Measurements from ENCODE around the gene THEM5. TPM values are rescaled to one million over a fixed set of nuclear protein-coding genes. Genes with fewer than 3 reads are reported as not detected.
"Not testable (repeated sequence)": the region's sequence is repeated elsewhere in the genome, so short reads cannot be mapped to it uniquely, and the experiment has no call there.

THEM5 gene
- not detected for total RNA-seq
- not detected for polyA plus RNA-seq
- long read RNA-seq, donor 1: 0 reads
- long read RNA-seq, donor 2: 0 reads

GRCh38 chr1:151853411-151853943 is at the start of gene THEM5:
Gene THEM5, minus strand, starts transcription at chr1:151853712. Its CDS starts 147 bp downstream, at chr1:151853565.
- no peak within 1 kb of the TSS for H3K4me3 ChIP-seq
- no peaks in the 10 kb centered on the region for H3K4me1 ChIP-seq
- TF ChIP-seq, protein P1, sequence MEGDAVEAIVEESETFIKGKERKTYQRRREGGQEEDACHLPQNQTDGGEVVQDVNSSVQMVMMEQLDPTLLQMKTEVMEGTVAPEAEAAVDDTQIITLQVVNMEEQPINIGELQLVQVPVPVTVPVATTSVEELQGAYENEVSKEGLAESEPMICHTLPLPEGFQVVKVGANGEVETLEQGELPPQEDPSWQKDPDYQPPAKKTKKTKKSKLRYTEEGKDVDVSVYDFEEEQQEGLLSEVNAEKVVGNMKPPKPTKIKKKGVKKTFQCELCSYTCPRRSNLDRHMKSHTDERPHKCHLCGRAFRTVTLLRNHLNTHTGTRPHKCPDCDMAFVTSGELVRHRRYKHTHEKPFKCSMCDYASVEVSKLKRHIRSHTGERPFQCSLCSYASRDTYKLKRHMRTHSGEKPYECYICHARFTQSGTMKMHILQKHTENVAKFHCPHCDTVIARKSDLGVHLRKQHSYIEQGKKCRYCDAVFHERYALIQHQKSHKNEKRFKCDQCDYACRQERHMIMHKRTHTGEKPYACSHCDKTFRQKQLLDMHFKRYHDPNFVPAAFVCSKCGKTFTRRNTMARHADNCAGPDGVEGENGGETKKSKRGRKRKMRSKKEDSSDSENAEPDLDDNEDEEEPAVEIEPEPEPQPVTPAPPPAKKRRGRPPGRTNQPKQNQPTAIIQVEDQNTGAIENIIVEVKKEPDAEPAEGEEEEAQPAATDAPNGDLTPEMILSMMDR (IDR thresholded peaks at IDR 0.05): no peak
- H3K27me3 ChIP-seq (ENCODE audit: insufficient read depth in 3 of 3, low read length in 2 of 3): peaks cover 0 to 23% (median 10%) of the 10 kb centered on the region in 3 donors
- no peaks in the 10 kb centered on the region for H3K9me3 ChIP-seq
- intact Hi-C loops (cut with DNase I): no loop called here
- no peak within 1 kb of the TSS for H3K27ac ChIP-seq
- whole genome bisulfite sequencing, 3 donors: 70 to 81% (median 77%) methylated on average over 5 of the region's 5 CpGs
- DNase-seq: no peak
- no peak for ATAC-seq
- no peaks in the 10 kb centered on the region for H3K36me3 ChIP-seq (ENCODE audit: insufficient read depth in 1 of 2, low read depth in 1 of 2)

- no peak for DNase-seq
- intact Hi-C loops (cut with DNase I): no loop called here
- Histone ChIP-seq H3K9me3 (peaks cover 4% of the 10 kb centered on the region), H3K4me1 (no peaks in the 10 kb centered on the region), H3K36me3 (ENCODE audit: insufficient read depth in 1 of 2, low read depth in 1 of 2) (no peaks in the 10 kb centered on the region), H3K27ac (no peak overlapping the region), H3K27me3 (ENCODE audit: insufficient read depth in 3 of 3, low read length in 2 of 3) (no peaks in the 10 kb centered on the region), H3K4me3 (no peak overlapping the region)
- WGBS, 3 donors: 71 to 76% (median 74%) methylated on average over 2 of the region's 2 CpGs
- TF ChIP-seq, protein P1 (IDR thresholded peaks at IDR 0.05): no peak
- ATAC-seq: no peak
Measured at GRCh38 chr1:151902858-151903257, 49.3 kb upstream of the THEM5 start.

- H3K9me3 ChIP-seq; H3K27ac ChIP-seq; H3K4me3 ChIP-seq; H3K27me3 ChIP-seq (ENCODE audit: insufficient read depth in 3 of 3, low read length in 2 of 3); intact Hi-C loops (cut with DNase I); ATAC-seq; H3K36me3 ChIP-seq (ENCODE audit: insufficient read depth in 1 of 2, low read depth in 1 of 2); H3K4me1 ChIP-seq; DNase-seq: not testable (repeated sequence)
- 95 to 97% (median 95%) methylated on average over 3 of the region's 3 CpGs for WGBS, 3 donors
Measured at GRCh38 chr1:151900804-151901203, 47.3 kb upstream of the THEM5 start.

DNA sequence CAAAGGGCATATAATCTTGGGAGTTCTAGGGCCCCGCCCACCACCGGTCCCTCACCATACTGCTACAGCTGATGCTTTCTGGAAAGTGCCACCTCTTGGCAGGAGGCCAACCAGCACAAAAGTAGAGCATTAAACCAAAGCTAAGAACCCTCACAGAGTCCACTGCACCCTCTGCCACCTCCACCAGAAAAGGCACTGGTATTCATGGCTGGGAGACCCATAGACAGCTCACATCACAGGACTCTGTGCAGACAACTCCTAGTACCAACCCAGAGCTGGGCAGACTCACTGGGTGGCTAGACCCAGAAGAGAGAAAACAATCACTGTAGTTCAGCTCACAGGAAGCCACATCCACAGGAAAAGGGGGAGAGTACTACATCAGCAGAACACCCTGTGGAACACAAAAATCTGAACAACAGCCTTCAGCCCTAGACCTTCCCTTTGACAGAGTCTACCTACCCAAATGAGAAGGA is 45.0 kb upstream of the THEM5 start:
- WGBS, 3 donors: 68 to 79% (median 74%) methylated on average over 2 of the region's 2 CpGs
- ATAC-seq: no peak
- intact Hi-C loops (cut with DNase I): no loop called here
- Histone ChIP-seq H3K4me1 (no peaks in the 10 kb centered on the region), H3K27me3 (ENCODE audit: insufficient read depth in 3 of 3, low read length in 2 of 3) (no peaks in the 10 kb centered on the region), H3K27ac (no peak overlapping the region), H3K4me3 (no peak overlapping the region), H3K36me3 (ENCODE audit: insufficient read depth in 1 of 2, low read depth in 1 of 2) (peaks cover 2 to 19% of the 10 kb centered on the region in 2 donors), H3K9me3 (peaks cover 4% of the 10 kb centered on the region)
- peak in 1 of 2 donors; percentile 23 for DNase-seq
- TF ChIP-seq, protein P1 (IDR thresholded peaks at IDR 0.05): no peak

- no peak for ATAC-seq
- intact Hi-C loops (cut with DNase I): no loop called here
- DNase-seq: no peak
- TF ChIP-seq, protein P1 (IDR thresholded peaks at IDR 0.05): no peak
- no peak overlapping the region for H3K4me3 ChIP-seq
- H3K27me3 ChIP-seq (ENCODE audit: insufficient read depth in 3 of 3, low read length in 2 of 3): no peaks in the 10 kb centered on the region
- H3K36me3 ChIP-seq (ENCODE audit: insufficient read depth in 1 of 2, low read depth in 1 of 2): peaks cover 2 to 25% of the 10 kb centered on the region in 2 donors
- H3K27ac ChIP-seq: no peak overlapping the region
- H3K9me3 ChIP-seq: peaks cover 4% of the 10 kb centered on the region
- 84 to 88% (median 85%) methylated on average over 10 of the region's 10 CpGs for WGBS, 3 donors
- H3K4me1 ChIP-seq: no peaks in the 10 kb centered on the region
Measured at GRCh38 chr1:151897991-151898431, 44.5 kb upstream of the THEM5 start.

All from psoas muscle (tissue), 8 donors.